Measurements from ENCODE around the gene TSHZ2. TPM values are rescaled to one million over a fixed set of nuclear protein-coding genes. Genes with fewer than 3 reads are reported as not detected.

Gene TSHZ2
- total RNA-seq, 3 donors from 2014 or later (not counting 1 experiment from before 2014, with no cell fraction given): 1.8 to 1.9 TPM; not detected in 1

GRCh38 chr20:53360852-53361251 lies 388.7 kb downstream of the TSHZ2 start:
- Mint-ChIP-seq H3K4me1 (no peaks in the 10 kb centered on the region), H3K4me3 (no peak overlapping the region), H3K27ac (no peak overlapping the region), H3K36me3 (peaks cover 2% of the 10 kb centered on the region), H3K27me3 (ENCODE audit: low read depth in 2 of 2) (peaks cover 7 to 23% of the 10 kb centered on the region in 2 donors), H3K9me3 (no peaks in the 10 kb centered on the region)
- Histone ChIP-seq H3K27me3 (ENCODE audit: control insufficient read depth, insufficient read depth, low read length) (no peaks in the 10 kb centered on the region), H3K4me3 (ENCODE audit: low read length) (no peak overlapping the region), H3K4me1 (ENCODE audit: control insufficient read depth, insufficient read depth, low read length) (no peaks in the 10 kb centered on the region), H3K36me3 (ENCODE audit: control insufficient read depth, insufficient read depth, low read length) (no peaks in the 10 kb centered on the region), H3K9me3 (ENCODE audit: control insufficient read depth, insufficient read depth, low read length) (no peaks in the 10 kb centered on the region), H3K27ac (ENCODE audit: low read length) (no peak overlapping the region)
- 72% methylated on average over 6 of the region's 6 CpGs for WGBS (ENCODE audit: insufficient coverage)
- ATAC-seq: no peak
- TF ChIP-seq CTCF (IDR thresholded peaks at IDR 0.05): no peak
- no peak for DNase-seq
- intact Hi-C loops (cut with micrococcal nuclease): no loop called here

- Histone ChIP-seq H3K9me3 (ENCODE audit: control insufficient read depth, insufficient read depth, low read length) (no peaks in the 10 kb centered on the region), H3K27me3 (ENCODE audit: control insufficient read depth, insufficient read depth, low read length) (no peaks in the 10 kb centered on the region), H3K36me3 (ENCODE audit: control insufficient read depth, insufficient read depth, low read length) (no peaks in the 10 kb centered on the region), H3K4me3 (ENCODE audit: low read length) (no peak overlapping the region), H3K4me1 (ENCODE audit: control insufficient read depth, insufficient read depth, low read length) (no peaks in the 10 kb centered on the region), H3K27ac (ENCODE audit: low read length) (no peak overlapping the region)
- Mint-ChIP-seq H3K4me1 (no peaks in the 10 kb centered on the region), H3K4me3 (no peak overlapping the region), H3K27me3 (ENCODE audit: low read depth in 2 of 2) (peaks cover 7 to 23% of the 10 kb centered on the region in 2 donors), H3K9me3 (no peaks in the 10 kb centered on the region), H3K36me3 (no peaks in the 10 kb centered on the region), H3K27ac (no peak overlapping the region)
- DNase-seq (no peak), ATAC-seq (no peak)
- 67% methylated on average over 7 of the region's 8 CpGs for WGBS (ENCODE audit: insufficient coverage)
- no peak for TF ChIP-seq CTCF (IDR thresholded peaks at IDR 0.05)
- intact Hi-C loops (cut with micrococcal nuclease): no loop called here
Measured at GRCh38 chr20:53362736-53363135, 390.6 kb downstream of the TSHZ2 start.

GRCh38 chr20:53364646-53365045 lies 392.5 kb downstream of the TSHZ2 start:
- H3K36me3 ChIP-seq (ENCODE audit: control insufficient read depth, insufficient read depth, low read length): no peaks in the 10 kb centered on the region
- Mint-ChIP-seq H3K4me3 (no peak overlapping the region), H3K9me3 (no peaks in the 10 kb centered on the region), H3K4me1 (no peaks in the 10 kb centered on the region), H3K27ac (no peak overlapping the region), H3K27me3 (ENCODE audit: low read depth in 2 of 2) (peaks cover 5 to 18% of the 10 kb centered on the region in 2 donors), H3K36me3 (no peaks in the 10 kb centered on the region)
- no peaks in the 10 kb centered on the region for H3K4me1 ChIP-seq (ENCODE audit: control insufficient read depth, insufficient read depth, low read length)
- no peak overlapping the region for H3K4me3 ChIP-seq (ENCODE audit: low read length)
- no peaks in the 10 kb centered on the region for H3K27me3 ChIP-seq (ENCODE audit: control insufficient read depth, insufficient read depth, low read length)
- no peak overlapping the region for H3K27ac ChIP-seq (ENCODE audit: low read length)
- WGBS (ENCODE audit: insufficient coverage): 89% methylated on average over 5 of the region's 5 CpGs
- no peak for ATAC-seq
- no peak for DNase-seq
- intact Hi-C loops (cut with micrococcal nuclease): no loop called here
- H3K9me3 ChIP-seq (ENCODE audit: control insufficient read depth, insufficient read depth, low read length): no peaks in the 10 kb centered on the region
- TF ChIP-seq CTCF (IDR thresholded peaks at IDR 0.05): no peak

GRCh38 chr20:53365076-53365475 lies 392.9 kb downstream of the TSHZ2 start:
- no peak overlapping the region for H3K27ac ChIP-seq (ENCODE audit: low read length)
- no peak overlapping the region for H3K4me3 ChIP-seq (ENCODE audit: low read length)
- Mint-ChIP-seq H3K27me3 (ENCODE audit: low read depth in 2 of 2) (peaks cover 5 to 17% of the 10 kb centered on the region in 2 donors), H3K9me3 (no peaks in the 10 kb centered on the region), H3K36me3 (no peaks in the 10 kb centered on the region), H3K27ac (no peak overlapping the region), H3K4me1 (no peaks in the 10 kb centered on the region), H3K4me3 (no peak overlapping the region)
- no CpG with 5 or more reads among the region's 1 CpG for WGBS (ENCODE audit: insufficient coverage)
- no peaks in the 10 kb centered on the region for H3K9me3 ChIP-seq (ENCODE audit: control insufficient read depth, insufficient read depth, low read length)
- no peak for TF ChIP-seq CTCF (IDR thresholded peaks at IDR 0.05)
- intact Hi-C loops (cut with micrococcal nuclease): no loop called here
- H3K4me1 ChIP-seq (ENCODE audit: control insufficient read depth, insufficient read depth, low read length): no peaks in the 10 kb centered on the region
- DNase-seq (no peak), ATAC-seq (no peak)
- no peaks in the 10 kb centered on the region for H3K27me3 ChIP-seq (ENCODE audit: control insufficient read depth, insufficient read depth, low read length)
- H3K36me3 ChIP-seq (ENCODE audit: control insufficient read depth, insufficient read depth, low read length): no peaks in the 10 kb centered on the region
